ENCODE data around the gene BAX. TPM values are rescaled to one million over a fixed set of nuclear protein-coding genes. Genes with fewer than 3 reads are reported as not detected.
A peak's percentile ranks its signal among the peaks of the same experiment; 100 is the strongest.

The BAX gene
- total and polyA plus RNA-seq, 9 of the 15 experiments (the other 6 are each of a cell fraction or from before 2014, with no cell fraction given) = 3.2 to 95.4 (median 44.5) TPM

- TF ChIP-seq THAP12 (CRISPR knock-in tag; IDR thresholded peaks at IDR 0.05) = peak; percentile 53; the same call in 1 of the 2 replicates
- TF ChIP-seq CHAMP1 (IDR thresholded peaks at IDR 0.05) = no peak
- TF ChIP-seq ZNF57 (CRISPR knock-in tag; IDR thresholded peaks at IDR 0.05) = no peak
- TF ChIP-seq CHD7 (IDR thresholded peaks at IDR 0.05; ENCODE audit: low read depth, low read length) = no peak
These were observed 38.7 kb downstream of the BAX start, which contains the start of the genes GYS1 and RUVBL2 (continued) for GRCh38 chr19:48993175-48994034.
